Spleen (tissue), 11 donors: Measurements from ENCODE around the gene OR2T1. TPM values are rescaled to one million over a fixed set of nuclear protein-coding genes. Genes with fewer than 3 reads are reported as not detected.

Experiments
- DNase-seq: peaks from one replicate; pipeline ENCODE4 v3.0.0-alpha.2; 2020
- H3K27ac ChIP-seq, 8 donors: fragments of 200-600 bp; sonication (generic) in 7 of 8; 1 replicate in 4 of 8; 2 replicates in 4 of 8; pipeline versions ENCODE4 v1.5.0 to v1.8.0; 2016 to 2021; ENCODE audit warnings: inconsistent platforms in 4 of 8, mild to moderate bottlenecking in 4 of 8, moderate library complexity in 1 of 8
- H3K27me3 ChIP-seq, 7 donors: fragments of 200-600 bp; sonication (generic) in 6 of 7; replicated peaks in 1 of 7; 1 replicate in 4 of 7; 2 replicates in 3 of 7; pipeline versions ENCODE4 v1.5.0 to v1.8.0; 2016 to 2021; ENCODE audit warnings: inconsistent platforms in 3 of 7, mild to moderate bottlenecking in 1 of 7
- H3K36me3 ChIP-seq, 6 donors: fragments of 200-600 bp; sonication (generic) in 5 of 6; 1 replicate in 4 of 6; 2 replicates in 2 of 6; pipeline versions ENCODE4 v1.5.0 to v1.8.0; 2016 to 2021; ENCODE audit warnings: inconsistent platforms in 2 of 6
- H3K4me1 ChIP-seq, 6 donors: fragments of 200-600 bp; sonication (generic) in 5 of 6; 1 replicate in 3 of 6; 2 replicates in 3 of 6; pipeline versions ENCODE4 v1.5.0 to v1.8.0; 2016 to 2021; ENCODE audit warnings: inconsistent platforms in 3 of 6
- H3K4me3 ChIP-seq, 8 donors: fragments of 200-600 bp; sonication (generic) in 7 of 8; 1 replicate in 4 of 8; 2 replicates in 4 of 8; pipeline versions ENCODE4 v1.5.0 to v1.8.0; 2016 to 2021; ENCODE audit warnings: inconsistent platforms in 4 of 8, mild to moderate bottlenecking in 4 of 8, moderate library complexity in 2 of 8
- H3K9me3 ChIP-seq, 8 donors: fragments of 200-600 bp; sonication (generic) in 7 of 8; 1 replicate in 4 of 8; 2 replicates in 4 of 8; pipeline versions ENCODE4 v1.5.0 to v1.8.0; 2016 to 2021; ENCODE audit warnings: inconsistent platforms in 4 of 8
- CTCF ChIP-seq, 11 experiments: fragments of 200-600 bp in 7 of 11; fragments of 450-650 bp in 4 of 11; sonication (generic) in 4 of 11; IDR thresholded peaks in 8 of 11; conservative IDR thresholded peaks in 3 of 11; 1 replicate in 7 of 11; 2 replicates in 4 of 11; pipeline versions ENCODE4 v1.4.0 to v1.8.0; 2016 to 2021; ENCODE audit warnings: antibody characterized with exemption in 11 of 11, inconsistent platforms in 4 of 11, mild to moderate bottlenecking in 1 of 11
- POLR2A ChIP-seq, 3 donors: fragments of 450-650 bp; IDR thresholded peaks; one replicate each; pipeline ENCODE4 v1.5.1; 2017; ENCODE audit warnings: antibody characterized with exemption in 3 of 3, mild to moderate bottlenecking in 1 of 3
- POLR2AphosphoS5 ChIP-seq, 3 donors: sonication (generic); formaldehyde crosslinking; IDR thresholded peaks; one replicate each; pipeline ENCODE4 v1.5.1; 2017; ENCODE audit warnings: antibody characterized with exemption in 3 of 3
- WGBS, 5 donors: extraction: QIAGEN DNeasy Blood & Tissue Kit in 3 of 5; methylation state at CpG; one replicate each; pipeline versions ENCODE4 v1.1.5 to v1.1.7; 2013 to 2018; 5-methylcytosine and 5-hydroxymethylcytosine counted together
- intact Hi-C: fragments of 100-400 bp; cut with DNase I; formaldehyde crosslinking; loops from one replicate; pipeline ENCODE4 v1.15.0; 2023; ENCODE audit warnings: low total_unique reads
- polyA plus RNA-seq, 3 donors: library from polyadenylated mRNA; stranded (reverse); fragments of 200-250 nt; gene quantifications; one replicate each; pipeline ENCODE4 v1.2.1, GENCODE V29; 2013
- total RNA-seq, 7 donors: library from RNA; depleted of rRNA in 3 of 7; stranded (reverse); fragments of >200 nt in 3 of 7; fragmentation: NEBNext Ultra II Directional in 4 of 7; extraction: Animal tissue kit (Norgen Biotek cat#: 25700) in 4 of 7; gene quantifications; one replicate each; pipeline versions ENCODE4 v1.1.0 to v1.2.1, GENCODE V29; 2016 to 2021
- donor health status: healthy with polysubstance abuse.
- donor health status: DM: no; HTN: no; CAD: no; lungs with moderate emphysema.
- donor health status: DM: no; HTN: no; CAD: no.
- donor health status: Bipolar disorder and iron deficiency.
- donor health status: healthy.
- donor health status: DM: no; HTN: no; CAD: no.
- donor health status: DM: yes; HTN: yes; CAD: no.

The OR2T1 gene
- total and polyA plus RNA-seq, 10 donors = not detected

DNA sequence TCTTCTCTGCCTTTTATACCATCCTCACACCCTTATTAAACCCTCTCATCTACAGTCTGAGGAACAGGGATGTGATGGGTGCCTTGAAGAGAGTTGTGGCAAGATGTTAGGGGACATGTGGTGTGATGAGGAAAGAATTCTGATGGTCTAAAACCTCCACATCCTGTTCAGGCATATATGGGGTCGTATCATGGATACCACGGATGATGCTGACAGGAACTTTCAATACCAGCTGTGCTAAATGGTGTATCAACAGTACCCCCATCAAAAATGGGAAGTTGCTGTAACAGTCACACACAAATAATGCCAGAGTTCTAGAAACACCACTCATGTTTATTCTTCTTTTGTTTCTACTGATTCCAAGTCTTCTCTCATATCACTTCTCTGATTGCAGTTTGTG lies 14.4 kb upstream of the OR2T1 start:
- Histone ChIP-seq H3K27me3 (no peaks in the 10 kb centered on the region), H3K27ac (no peak overlapping the region), H3K4me1 (no peaks in the 10 kb centered on the region), H3K4me3 (no peak overlapping the region), H3K9me3 (no peaks in the 10 kb centered on the region), H3K36me3 (no peaks in the 10 kb centered on the region)
- 23 to 43% (median 31%) methylated on average over 2 of the region's 2 CpGs for WGBS, 5 donors
- TF ChIP-seq POLR2A (IDR thresholded peaks at IDR 0.05) = no peak
- TF ChIP-seq CTCF (IDR thresholded peaks at IDR 0.05 in 8 of 11, conservative IDR thresholded peaks at IDR 0.05 in 3 of 11) = no peak
- no peak for DNase-seq
- intact Hi-C loops = no loop called here

DNA sequence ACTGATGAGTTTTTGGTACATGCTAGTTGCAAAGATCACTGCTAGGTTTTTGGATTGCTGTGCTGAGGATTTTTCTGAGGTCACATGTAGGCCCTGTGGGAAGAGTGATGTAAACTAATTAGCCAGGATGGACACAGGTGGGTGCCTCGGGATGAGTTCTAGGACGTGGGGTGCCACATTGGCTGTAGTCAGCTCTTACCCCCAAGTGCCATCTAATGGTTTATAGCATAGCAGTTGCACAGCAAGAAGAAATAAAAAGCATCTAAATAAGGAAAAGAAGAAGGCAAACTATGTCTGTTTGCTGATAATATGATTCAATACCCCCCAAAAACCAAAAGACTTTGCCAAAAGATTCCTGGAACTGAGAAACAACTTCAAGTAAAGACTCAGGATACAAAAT lies 9.8 kb upstream of the OR2T1 start:
- WGBS, 5 donors = 56 to 80% (median 64%) methylated on average over 2 of the region's 2 CpGs
- Histone ChIP-seq H3K9me3 (peaks cover 0 to 5% (median 2%) of the 10 kb centered on the region in 8 donors), H3K4me1 (no peaks in the 10 kb centered on the region), H3K4me3 (no peak overlapping the region), H3K27me3 (no peaks in the 10 kb centered on the region), H3K36me3 (no peaks in the 10 kb centered on the region), H3K27ac (no peak overlapping the region)
- no peak for TF ChIP-seq POLR2A (IDR thresholded peaks at IDR 0.05)
- TF ChIP-seq POLR2AphosphoS5 (IDR thresholded peaks at IDR 0.05) = no peak
- TF ChIP-seq CTCF (IDR thresholded peaks at IDR 0.05 in 8 of 11, conservative IDR thresholded peaks at IDR 0.05 in 3 of 11) = no peak
- no peak for DNase-seq
- intact Hi-C loops = no loop called here

DNA sequence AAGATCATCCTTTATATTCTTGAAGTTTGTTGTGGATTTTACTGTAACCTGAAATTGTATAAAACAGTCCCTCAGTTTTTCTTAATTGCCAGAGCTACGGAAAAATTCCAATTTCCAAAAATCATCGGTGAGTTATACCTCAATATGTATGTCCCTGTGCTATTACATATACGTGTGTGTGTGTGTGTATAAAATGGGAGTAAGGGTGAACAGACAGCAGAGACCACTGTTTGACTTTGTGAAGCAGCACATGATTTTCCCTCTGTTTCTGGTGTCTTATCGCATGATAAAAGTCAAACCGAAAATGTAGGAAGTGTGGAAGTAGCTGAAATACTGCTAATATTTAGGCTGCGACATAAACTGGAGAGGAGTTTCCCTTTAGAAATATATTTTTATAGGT lies 1.2 kb downstream of the OR2T1 start:
- H3K4me1 ChIP-seq = no peaks in the 10 kb centered on the region
- no peaks in the 10 kb centered on the region for H3K27me3 ChIP-seq
- no peak for TF ChIP-seq CTCF (IDR thresholded peaks at IDR 0.05 in 8 of 11, conservative IDR thresholded peaks at IDR 0.05 in 3 of 11)
- TF ChIP-seq POLR2AphosphoS5 (IDR thresholded peaks at IDR 0.05) = no peak
- TF ChIP-seq POLR2A (IDR thresholded peaks at IDR 0.05) = no peak
- peaks cover 0 to under 1% (median 0%) of the 10 kb centered on the region in 8 donors for H3K9me3 ChIP-seq
- 86 to 94% (median 87%) methylated on average over 6 of the region's 6 CpGs for WGBS, 5 donors
- intact Hi-C loops = no loop called here
- H3K36me3 ChIP-seq = no peaks in the 10 kb centered on the region
- no peak overlapping the region for H3K4me3 ChIP-seq
- no peak for DNase-seq
- H3K27ac ChIP-seq = no peak overlapping the region

- intact Hi-C loops = no loop called here
- DNase-seq = no peak
- no peak overlapping the region for H3K27ac ChIP-seq
- no peak for TF ChIP-seq POLR2AphosphoS5 (IDR thresholded peaks at IDR 0.05)
- TF ChIP-seq POLR2A (IDR thresholded peaks at IDR 0.05) = no peak
- TF ChIP-seq CTCF (IDR thresholded peaks at IDR 0.05 in 8 of 11, conservative IDR thresholded peaks at IDR 0.05 in 3 of 11) = no peak
- H3K36me3 ChIP-seq = no peaks in the 10 kb centered on the region
- H3K9me3 ChIP-seq = peaks cover 0 to 26% (median 20%) of the 10 kb centered on the region in 8 donors
- H3K4me3 ChIP-seq = no peak overlapping the region
- no peaks in the 10 kb centered on the region for H3K27me3 ChIP-seq
- no peaks in the 10 kb centered on the region for H3K4me1 ChIP-seq
- 61 to 75% (median 71%) methylated on average over 8 of the region's 8 CpGs for WGBS, 5 donors
Observed at GRCh38 chr1:248406721-248407692, 4.2 kb downstream of the OR2T1 start.
